CD4-positive, alpha-beta T cell treated with Interleukin-17A for 4 hours (primary cell): Measurements from ENCODE around the gene ESR1.
"Not testable (repeated sequence)": the region's sequence is repeated elsewhere in the genome, so short reads cannot be mapped to it uniquely, and the experiment has no call there.

Source experiments
- DNase-seq: peaks from one replicate; pipeline ENCODE4 v3.0.0-alpha.2; 2020; ENCODE audit warnings: mixed read lengths

ESR1 gene

DNA sequence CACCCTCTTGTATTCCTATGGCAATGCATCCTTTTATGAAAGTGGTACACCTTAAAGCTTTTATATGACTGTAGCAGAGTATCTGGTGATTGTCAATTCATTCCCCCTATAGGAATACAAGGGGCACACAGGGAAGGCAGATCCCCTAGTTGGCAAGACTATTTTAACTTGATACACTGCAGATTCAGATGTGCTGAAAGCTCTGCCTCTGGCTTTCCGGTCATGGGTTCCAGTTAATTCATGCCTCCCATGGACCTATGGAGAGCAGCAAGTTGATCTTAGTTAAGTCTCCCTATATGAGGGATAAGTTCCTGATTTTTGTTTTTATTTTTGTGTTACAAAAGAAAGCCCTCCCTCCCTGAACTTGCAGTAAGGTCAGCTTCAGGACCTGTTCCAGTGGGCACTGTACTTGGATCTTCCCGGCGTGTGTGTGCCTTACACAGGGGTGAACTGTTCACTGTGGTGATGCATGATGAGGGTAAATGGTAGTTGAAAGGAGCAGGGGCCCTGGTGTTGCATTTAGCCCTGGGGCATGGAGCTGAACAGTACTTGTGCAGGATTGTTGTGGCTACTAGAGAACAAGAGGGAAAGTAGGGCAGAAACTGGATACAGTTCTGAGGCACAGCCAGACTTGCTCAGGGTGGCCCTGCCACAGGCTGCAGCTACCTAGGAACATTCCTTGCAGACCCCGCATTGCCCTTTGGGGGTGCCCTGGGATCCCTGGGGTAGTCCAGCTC is 292.1 kb downstream of the ESR1 start:
- DNase-seq, result no peak

DNA sequence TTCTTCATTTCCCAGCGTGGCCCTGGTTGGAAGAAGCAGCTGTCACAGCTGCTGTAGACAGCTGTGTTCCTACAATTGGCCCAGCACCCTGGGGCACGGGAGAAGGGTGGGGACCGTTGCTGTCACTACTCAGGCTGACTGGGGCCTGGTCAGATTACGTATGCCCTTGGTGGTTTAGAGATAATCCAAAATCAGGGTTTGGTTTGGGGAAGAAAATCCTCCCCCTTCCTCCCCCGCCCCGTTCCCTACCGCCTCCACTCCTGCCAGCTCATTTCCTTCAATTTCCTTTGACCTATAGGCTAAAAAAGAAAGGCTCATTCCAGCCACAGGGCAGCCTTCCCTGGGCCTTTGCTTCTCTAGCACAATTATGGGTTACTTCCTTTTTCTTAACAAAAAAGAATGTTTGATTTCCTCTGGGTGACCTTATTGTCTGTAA is 292.7 kb downstream of the ESR1 start:
- no peak for DNase-seq

DNA sequence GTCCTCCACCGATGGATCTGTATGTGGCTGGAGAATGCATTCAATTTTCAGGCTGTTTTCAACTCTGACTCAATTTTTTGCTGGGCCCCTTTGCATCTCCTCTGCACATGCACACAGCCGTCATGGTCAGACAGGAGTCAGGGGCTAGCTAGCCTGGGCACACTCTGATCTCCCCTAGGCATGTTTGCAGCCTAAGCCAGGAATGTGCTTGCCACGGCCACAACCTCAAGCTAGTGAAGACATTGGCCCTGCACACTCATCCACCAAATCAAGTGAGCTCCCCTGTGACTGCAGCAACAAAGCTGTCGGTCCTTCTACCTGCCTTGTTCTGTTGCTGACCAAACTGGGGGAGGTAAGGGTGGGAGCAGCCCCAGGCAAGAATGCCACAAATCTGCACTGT is 300.5 kb downstream of the ESR1 start:
- DNase-seq, result no peak

DNA sequence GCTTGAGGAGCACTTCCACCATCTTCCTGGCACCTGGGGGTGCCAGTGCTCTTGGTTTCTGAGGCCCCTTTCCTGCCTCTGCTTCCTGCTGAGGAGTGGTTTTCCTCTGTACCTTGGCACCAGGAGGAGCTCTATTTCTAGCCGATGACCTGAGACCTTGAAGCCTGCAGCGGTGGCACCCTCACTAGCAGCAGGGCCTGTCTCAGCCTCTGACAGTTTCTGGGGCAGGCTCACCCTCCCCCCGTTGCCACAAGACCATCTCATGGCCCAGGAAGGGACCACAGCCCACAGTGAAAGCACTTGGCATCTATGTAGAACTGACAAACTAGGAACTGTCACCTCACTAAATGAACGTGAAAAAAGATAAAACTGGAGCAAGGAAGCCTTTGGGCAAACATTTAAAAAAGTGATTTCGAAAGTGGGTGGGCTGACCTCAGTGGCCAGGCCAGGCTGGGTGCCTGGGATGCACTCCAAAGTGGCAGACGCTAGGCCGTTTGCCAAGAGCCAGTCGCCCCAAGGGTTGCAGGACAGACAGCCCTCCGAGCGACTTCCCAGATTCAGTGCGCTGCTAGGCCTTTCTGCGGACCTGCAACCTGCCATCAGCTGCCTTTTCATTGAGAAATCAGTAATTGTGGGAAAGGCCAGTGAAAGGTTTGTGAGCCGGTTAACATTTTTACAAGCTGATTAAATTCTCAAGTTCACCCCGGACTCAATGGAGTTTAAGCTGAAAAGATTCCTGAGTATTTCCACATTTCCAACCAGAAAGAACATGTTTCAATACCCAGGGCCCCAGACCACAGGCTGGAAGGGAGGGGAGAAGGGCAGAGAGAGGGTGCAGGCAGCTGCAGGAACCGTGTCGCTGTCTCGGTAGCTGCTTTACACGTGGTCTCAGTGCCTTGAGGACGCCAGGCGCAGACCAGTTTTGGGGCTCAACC is 303.7 kb downstream of the ESR1 start:
- no peak for DNase-seq

DNA sequence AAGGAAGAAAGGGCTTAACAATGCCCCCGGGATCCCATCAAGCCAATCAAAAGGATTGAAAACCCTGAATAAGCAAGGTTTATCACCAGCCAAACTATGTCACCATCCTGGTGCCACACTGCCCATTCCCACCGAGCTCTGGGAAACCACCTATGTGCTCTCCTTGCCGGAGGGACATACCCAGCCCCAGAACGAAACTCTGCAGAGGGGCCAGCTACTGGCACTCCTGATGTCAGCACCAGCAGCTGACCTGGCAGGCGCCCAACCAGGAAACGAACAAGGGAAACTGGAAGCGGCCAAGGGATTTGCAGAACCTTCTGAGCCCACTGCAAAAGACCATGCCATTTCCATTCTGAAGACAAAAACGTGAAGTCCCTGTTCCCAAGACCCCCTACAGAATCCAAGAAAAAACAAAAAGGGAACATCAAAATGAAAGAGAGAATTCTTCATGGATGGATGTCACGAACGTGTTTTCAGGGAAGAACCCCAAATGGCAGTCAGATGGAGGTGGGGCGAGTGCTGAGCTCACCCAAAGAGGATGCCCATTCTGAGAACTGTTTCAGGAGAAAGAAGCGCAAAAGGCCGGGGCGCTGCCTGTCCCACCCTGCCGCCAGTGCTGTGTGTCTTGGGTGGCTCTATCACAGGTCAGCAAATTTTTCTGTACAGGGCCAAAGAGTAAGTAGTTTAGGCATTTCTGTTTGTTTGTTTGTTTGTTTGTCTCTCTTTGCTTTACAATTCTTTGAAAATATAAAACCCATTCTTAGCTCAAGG is 305.2 kb downstream of the ESR1 start:
- DNase-seq, result no peak

DNA sequence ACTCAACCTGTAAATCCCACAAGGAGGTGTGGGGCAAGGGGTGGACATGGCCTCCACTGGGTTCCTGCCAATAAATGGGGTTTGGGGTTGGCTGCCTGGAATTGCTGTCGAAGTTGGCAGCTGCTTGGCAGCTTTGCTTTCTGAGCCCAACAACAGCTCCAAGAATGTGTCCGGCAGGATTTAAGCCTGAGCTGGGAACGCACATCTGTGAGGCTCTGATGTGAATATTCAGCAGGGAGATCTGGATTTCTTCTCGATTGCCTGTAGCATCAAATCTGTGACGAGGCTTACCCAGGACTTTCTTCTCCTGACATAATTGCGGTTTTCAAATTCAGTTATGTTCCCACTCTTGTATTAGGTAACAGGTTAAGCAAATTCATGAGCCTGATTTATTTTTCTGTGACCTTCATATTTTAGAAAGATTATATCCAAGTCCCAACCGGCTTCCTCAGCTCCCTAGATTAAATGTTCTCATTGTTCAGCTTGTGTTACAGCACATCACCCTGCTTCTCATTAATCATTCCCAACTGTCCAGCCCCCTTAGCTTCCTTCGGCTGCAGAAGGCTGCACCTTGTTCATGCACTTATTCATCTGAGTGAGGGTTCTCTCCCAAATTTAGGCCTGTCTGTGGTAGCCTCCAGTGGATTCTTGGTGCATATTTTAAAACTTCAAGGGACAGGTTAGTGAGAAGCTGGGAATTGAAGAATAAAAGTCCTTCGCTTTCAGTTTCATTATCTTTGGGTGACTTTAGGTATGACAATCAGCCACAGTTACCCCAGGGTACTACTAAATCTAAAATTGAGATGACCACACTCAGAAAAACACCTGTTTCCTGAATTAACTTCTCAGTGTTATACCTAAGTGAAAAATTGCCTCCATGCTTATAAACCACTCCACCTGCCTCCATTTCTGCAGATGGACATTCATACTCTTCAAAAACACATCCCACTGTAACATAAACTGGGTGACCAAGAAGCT is 310.0 kb downstream of the ESR1 start:
- no peak for DNase-seq

DNA sequence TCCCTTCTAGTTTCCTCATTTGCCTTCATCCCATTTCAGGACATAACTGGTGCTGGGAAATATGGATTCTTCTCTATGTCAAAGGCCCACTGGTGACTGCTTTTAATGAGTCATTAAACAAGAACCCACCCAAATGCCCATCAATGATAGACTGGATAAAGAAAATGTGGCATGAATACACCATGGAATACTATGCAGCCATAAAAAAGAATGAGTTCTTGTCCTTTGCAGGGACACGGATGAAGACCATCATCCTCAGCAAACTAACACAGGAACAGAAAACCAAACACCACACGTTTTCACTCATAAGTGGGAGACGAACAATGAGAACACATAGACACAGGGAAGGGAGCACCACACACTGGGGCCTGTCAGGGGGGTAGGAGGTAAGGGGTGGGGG is 310.7 kb downstream of the ESR1 start:
- DNase-seq, result no peak

DNA sequence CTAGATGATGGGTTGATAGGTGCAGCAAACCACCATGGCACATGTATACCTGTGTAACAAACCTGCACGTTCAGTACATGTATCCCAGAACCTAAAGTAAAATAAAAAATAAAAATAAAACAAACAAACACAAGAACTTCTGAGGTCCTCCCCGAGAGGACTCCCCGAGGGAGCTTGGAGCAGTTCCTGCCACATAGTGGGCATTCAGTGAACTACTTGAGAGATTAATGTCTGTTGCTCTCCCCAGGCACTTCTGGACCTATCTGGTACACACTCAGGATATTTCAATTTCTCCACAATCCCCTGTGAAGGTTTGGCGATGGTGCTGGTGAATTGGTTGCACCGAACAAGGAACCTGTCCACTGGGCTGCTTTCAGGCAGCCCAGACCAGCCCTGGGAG is 311.2 kb downstream of the ESR1 start:
- no peak for DNase-seq

DNA sequence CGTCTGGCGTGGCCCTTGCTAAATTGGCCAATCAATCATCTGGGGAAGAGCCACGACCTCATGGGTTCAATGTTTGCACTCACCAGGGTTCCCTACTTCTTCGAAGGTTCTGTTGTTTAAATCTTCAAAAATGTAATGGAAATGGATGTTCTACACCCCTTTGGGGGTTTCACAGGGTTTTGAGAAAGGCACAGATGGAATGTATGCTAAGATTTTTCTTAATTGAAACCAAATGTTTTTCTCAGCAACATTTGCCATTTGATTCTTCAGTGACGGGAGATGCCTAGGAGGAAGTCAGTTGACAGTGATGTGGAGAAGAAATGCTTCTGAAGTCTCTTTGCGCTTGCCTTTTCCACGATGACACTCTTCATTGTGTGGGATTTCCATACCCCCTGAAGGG is 312.3 kb downstream of the ESR1 start:
- DNase-seq, result no peak

DNA sequence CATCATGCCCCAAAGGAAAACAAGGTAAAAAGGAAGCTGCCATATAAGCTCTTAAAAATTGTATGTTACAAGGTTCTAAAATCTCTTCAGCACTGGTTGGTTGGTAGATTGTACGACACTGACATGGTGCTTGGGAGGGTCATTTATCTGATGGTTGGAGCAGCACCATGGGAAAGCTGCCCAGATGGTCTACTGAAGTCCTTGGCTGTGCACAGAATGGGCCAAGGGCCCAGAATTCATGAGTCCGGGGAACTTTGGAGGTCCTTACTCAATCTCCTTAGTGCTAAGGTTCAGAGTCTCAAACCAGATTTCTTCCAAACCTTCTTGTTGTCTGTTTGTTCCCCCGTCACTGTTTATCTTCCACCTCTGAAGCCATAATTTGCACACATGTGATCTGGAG is 314.4 kb downstream of the ESR1 start:
- no peak for DNase-seq

DNA sequence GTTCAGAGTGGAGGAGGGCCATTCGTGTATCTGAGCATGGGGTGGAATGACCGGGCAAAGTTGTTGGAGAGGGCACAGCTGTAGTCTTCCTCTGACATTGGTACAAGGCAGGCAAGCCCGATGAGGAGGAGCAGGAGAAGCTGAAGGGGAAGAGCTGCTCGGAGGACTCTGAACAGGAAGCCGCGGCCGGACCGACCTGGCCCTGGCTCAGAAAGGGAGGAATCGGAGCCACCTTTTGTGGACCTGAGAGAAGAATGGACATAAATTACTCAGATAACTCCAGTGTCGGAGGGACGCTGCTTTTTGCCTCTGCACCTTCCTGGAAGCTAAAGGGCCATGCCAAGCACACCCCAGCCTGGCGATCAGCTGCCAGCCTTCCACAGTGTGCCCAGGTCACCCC is 315.0 kb downstream of the ESR1 start:
- DNase-seq, result no peak

DNA sequence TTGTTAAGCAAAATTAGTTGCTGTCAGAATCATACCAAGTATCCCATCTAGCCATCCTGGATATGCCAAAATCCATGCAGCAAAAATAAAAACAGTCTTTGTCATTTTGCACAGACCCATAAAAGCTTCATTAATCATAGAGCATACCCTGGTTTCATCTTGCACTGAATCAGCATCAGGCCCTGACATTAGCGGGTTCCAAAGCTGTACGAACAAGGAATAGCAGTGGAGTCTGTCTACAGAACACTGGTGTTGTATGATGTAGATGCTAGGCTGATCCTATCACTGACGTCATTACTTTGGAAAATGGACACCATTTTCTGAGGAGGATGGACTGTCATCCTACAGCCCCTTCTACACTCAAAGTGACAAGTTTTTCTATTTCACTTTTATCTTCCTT is 315.6 kb downstream of the ESR1 start:
- DNase-seq, result no peak

DNA sequence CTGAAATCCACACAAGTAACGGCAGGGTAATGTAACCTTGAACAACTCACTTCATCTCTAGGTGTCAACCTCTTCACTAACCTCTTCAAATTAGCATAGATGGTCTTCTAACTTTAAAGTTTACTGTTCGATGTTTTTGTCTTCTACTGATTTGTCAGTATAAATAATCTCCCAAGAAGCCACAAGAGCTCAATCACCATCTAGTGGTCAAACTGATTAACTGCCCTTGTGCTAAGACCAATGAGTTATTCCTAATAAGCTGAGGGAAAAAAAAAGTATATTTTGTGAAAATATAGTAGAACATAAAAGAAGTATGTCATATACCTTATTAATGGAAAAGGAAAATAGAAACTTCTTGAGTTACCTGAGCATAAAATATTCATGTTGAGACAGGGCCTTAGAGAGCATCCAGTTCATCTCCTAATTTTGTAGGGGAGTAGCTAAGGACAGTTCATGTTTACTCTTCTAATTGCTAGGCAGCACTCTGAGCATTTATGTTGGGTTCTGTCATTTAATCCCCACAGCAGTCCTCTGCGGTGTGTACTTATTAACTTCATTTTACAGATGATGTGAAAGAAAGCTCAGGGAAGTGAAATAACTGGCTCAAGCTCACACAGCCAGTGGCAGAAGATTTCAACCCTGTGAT is 317.1 kb downstream of the ESR1 start:
- DNase-seq, result no peak

DNA sequence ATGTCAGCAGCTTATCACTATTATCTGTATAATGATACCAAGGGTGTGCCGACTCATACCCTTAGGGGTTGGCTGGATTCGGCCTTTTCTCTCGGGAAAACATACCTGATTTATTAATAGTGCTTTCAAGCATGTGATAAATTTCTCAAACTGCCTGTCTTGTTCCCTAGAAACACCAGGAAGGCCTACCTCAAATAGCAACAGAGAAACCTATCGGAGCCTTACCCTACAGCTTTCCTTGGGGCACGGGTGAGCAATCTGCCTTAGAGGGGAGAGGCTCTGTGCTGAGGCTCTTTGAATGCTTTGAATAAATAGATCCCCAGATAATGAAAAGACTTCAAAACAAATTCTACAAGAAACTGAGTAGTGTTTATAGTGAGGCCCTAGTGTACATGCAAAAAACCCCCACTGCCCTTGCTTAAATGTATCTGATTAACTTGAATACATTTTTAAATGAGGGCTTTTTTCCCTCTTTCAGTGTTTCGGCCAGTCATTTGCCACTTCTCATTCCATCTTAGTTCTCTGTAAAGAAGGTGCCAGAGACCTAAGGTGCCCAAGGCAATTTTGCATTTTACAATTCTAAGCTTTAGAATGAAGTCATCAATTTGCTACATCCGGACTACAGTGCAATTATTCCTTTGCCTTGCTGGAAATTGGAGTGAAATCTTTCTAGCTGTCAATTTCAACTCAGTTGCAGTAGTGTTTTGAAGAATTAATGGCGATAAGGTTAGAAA is 320.1 kb downstream of the ESR1 start:
- no peak for DNase-seq

DNA sequence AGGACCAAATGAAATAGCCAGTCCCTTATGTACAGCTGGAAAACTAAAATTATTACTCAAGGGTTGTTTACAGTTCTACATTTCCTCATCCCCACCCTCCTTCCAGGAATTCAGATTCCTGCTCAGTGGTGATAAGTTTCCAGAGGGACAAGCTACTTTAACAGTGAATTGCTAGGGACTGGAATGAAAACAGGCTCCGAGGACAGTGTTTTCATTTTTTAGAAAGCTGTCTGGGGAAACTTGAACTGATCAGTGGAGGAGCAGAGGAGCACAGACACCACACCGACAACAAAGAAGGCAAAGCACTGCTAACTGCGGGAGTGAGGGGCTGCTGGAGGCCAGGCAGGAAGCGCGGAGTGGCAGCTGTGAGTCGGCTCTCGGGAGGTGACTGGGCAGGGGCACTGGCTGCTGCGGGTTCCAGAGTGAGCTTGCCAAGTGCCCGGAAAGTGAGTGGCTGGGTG is 322.2 kb downstream of the ESR1 start:
- DNase-seq, result no peak

DNA sequence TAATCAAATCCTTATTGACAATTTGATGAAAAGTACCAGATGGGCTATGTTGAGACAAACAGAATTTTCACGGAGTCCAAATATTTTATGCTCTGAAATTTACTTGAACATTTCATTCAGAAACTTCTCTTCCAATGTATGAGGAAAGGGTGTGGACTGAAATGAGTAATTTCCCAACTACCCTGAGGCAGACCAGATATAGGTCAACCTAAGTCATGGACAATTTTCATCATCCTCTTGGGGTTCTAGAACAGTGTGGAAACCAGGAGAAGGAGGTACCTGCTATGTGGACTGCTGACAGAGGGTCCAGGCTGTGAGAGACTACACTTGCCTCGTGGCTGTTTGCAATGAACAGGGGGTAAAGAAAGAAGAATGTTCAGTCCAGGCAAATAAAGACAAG is 323.0 kb downstream of the ESR1 start:
- DNase-seq, result no peak

DNA sequence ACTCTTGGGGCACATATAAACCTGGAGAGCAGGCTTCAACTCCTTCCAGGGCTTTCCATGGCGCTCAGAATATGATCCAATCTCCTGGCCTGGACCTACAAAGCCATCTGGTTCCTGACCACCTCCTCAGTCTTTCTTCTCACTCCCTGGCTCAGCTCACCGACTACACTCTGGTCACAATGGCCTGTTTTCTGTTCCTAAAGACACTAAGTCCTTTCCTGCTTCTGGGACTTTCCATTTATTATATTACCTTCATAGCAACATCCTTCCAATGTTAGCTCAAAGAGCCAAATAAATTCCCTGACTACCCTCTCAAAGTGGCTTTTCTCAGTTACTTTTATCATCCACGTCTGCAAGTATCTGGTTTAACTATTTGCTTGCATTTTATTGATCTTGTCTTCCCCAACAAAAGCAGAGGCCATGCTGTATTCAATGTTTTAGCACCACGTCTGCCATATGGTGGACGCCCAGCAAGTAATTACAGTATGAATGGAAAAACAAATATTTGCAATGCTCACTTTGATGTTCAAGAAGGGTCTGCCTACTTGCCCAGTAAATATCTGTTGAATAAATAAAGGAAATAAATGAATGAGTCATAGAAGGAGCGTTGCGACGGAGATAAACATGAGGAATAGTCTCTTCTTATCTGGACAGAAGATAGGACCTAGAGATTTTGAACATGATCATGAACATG is 328.4 kb downstream of the ESR1 start:
- DNase-seq, result no peak

DNA sequence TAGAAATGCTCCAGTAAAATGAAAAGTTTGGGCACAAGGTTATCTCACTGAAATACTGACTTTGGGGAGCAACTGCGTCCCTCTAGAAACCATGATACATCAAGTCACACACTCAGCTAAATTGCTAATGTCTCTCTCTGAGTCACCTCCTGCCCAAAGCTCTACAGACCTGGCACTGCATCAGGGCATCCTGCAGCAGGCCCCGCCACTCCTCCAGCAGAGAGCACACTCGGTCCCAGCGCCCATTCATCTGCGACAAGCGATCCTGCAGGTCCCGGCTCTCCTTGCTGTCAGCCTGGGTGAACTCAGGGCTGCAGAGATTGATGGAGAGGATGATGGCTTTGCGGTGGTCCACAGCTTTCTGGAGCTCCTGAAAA is 329.0 kb downstream of the ESR1 start:
- DNase-seq, result no peak

DNA sequence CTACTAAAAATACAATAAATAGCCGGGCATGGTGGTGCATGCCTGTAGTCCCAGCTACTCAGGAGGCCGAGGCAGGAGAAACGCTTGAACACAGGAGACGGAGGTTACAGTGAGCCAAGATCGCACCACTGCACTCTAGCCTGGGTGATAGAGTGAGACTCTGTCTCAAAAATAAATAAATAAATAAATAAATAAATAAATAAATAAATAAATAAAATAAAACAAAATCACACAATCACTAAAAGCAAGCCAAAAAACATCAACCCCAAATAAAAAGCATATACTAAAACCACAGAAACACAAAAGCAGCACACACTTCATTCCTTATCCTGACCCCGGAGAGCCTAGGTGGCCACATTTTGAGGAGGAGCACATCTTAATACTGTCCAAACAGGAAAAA is 330.9 kb downstream of the ESR1 start:
- DNase-seq, result not testable (repeated sequence)

DNA sequence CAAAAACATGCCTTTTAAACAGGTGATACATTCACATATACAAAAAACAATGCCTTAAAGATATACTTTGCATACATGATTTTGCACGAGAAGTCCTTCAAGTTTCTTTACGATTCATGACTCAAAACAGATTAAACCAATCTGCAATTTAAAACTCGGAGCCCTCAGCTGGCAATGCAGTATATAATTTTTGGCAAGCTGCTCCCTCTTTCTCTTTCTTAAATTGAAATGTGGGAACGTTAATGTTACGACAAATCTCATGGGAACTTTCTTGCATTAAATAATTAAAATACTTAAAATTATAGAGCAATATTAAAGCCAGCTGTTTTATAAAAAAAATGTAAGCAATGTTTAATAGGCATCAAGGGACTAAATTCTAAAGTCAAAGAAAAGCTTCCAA is 334.6 kb downstream of the ESR1 start:
- no peak for DNase-seq
